Fibroblast of pulmonary artery (primary cell): ENCODE results near the gene TMEM41B.
"Not testable (repeated sequence)": the region's sequence is repeated elsewhere in the genome, so short reads cannot be mapped to it uniquely, and the experiment has no call there.

Source experiments
- DNase-seq: peaks from one replicate; pipeline ENCODE4 v3.0.0-alpha.2; 2010; ENCODE audit warnings: low read depth
- H3K4me3 ChIP-seq: replicated peaks from 2 replicates; pipeline ENCODE4 v1.5.1; 2011; ENCODE audit warnings: low read depth, mild to moderate bottlenecking, control low read depth, low read length, moderate library complexity
- TF ChIP-seq, protein P1 (sequence below): IDR thresholded peaks from 2 replicates; pipeline ENCODE4 v1.5.1; 2011; ENCODE audit warnings: mild to moderate bottlenecking, control low read depth, low read length, inconsistent platforms; ENCODE audit errors: missing control alignments

The TMEM41B gene

DNA sequence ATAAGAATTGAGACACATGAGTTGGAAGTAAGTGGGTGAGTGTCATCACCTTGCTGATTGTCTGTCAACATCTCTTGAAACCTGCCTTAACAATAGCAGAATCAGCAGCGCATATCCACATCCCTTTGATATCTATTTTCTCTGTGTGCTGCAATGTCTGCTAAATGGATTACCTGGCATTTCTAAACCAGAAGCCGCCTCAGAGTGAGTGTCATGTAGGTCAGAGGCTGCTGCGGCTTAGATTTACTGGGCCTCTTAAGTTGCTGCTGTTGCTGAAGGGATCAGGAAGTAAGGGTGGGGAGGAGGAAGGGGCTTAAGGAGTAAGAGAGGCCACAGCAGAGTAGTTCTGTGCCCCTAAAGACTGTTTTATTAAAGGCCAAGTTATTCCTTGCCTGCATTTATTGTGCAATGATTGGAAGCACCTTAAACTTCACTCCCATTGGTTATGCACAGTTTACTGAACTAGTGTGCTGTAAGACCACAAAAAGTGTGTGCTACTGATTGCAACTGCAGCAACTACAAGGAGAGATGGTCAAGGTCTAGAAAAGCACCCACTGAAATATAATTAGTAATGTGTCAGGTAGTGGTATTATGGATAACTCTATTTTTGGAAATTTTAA lies 29.8 kb upstream of the TMEM41B start:
- TF ChIP-seq, protein P1, sequence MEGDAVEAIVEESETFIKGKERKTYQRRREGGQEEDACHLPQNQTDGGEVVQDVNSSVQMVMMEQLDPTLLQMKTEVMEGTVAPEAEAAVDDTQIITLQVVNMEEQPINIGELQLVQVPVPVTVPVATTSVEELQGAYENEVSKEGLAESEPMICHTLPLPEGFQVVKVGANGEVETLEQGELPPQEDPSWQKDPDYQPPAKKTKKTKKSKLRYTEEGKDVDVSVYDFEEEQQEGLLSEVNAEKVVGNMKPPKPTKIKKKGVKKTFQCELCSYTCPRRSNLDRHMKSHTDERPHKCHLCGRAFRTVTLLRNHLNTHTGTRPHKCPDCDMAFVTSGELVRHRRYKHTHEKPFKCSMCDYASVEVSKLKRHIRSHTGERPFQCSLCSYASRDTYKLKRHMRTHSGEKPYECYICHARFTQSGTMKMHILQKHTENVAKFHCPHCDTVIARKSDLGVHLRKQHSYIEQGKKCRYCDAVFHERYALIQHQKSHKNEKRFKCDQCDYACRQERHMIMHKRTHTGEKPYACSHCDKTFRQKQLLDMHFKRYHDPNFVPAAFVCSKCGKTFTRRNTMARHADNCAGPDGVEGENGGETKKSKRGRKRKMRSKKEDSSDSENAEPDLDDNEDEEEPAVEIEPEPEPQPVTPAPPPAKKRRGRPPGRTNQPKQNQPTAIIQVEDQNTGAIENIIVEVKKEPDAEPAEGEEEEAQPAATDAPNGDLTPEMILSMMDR, result no peak
- no peak overlapping the region for H3K4me3 ChIP-seq
- no peak for DNase-seq

DNA sequence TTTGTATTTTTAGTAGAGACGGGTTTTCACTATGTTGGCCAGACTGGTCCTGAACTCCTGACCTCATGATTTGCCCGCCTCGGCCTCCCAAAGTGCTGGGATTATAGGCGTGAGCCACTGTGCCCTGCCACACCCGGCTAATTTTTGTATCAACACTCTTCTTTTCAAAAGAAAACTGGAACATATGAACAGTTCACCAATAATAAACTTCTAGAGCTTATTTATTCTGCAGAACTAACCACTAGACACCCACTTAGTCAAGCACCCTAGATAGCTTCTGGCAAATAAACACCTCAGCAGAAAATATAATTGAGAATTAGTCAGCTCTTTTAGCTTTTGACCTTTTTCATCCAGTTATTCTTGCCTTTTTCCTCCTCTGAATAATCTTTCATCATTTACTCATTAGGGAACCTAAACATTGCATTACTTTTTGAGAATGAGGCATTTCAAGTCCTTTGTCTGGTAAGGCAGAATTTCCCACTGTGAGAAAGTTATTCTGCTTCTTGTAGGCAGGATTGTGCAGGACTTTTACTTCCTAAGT lies 27.3 kb upstream of the TMEM41B start:
- TF ChIP-seq, protein P1, result no peak
- no peak for DNase-seq
- no peak overlapping the region for H3K4me3 ChIP-seq

DNA sequence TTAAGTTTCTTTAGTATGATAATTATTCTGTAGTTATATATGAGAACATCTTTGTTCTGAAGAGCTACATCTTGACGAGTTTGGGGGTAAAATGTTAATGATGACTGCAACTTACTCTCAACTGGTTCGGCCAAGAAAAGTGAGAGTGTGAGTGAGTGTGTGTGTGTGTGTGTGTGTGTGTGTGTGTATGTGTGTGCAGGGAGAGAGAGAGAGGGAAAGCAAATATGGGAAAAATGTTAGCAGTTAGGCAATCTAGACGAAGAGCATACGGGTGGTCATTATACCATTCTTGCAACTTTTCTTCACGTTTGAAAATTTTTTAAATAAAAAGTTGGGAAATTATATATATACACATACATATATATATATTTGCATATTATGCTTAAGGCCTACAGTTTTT lies 18.3 kb upstream of the TMEM41B start:
- H3K4me3 ChIP-seq, result no peak overlapping the region
- DNase-seq, result no peak
- TF ChIP-seq, protein P1, result no peak

DNA sequence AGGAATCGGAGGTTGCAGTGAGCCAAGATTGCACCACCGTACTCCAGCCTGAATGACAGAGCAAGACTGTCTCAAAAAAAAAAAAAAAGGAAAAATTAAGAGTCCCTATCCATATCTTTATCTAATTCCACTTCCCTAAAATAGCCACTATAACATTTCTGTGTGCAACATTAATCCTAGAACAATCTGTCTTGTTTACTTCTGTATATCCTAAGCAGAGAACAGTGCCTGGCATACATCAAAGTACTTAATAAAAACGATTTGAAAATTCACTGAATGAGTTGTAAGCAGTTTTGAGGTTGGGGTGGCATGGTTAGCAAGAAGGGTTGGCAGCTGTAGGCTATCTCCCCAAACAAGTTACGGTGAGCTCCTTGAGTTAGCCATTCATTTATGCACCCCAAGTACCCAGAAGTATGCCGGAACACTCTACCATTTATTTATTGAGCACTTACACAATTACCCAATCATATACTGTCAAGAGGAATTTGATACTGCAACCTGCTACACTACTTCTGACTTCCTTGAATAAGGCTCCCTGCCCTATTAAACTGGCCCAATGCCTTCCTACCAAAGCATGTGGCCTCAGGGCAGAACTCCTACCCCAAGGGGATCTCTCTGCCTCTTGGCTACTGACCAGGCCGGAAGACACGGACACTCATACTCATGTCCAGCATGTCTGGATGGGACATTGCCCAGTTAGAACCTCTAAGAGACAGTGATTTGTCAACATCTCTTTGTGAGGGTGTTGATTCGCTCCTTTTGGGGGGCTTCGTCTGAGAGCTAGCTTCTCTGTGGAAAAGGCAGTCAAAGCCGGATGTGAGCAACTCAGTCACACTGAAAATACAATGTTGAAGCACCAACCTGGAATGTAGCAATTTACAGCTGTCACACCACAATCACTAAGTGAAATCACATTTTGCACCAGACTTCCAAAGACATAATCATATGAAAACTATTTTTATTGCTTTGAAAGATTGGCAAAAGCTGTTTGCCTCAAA lies 16.3 kb upstream of the TMEM41B start:
- H3K4me3 ChIP-seq, result no peak overlapping the region
- TF ChIP-seq, protein P1, result no peak
- no peak for DNase-seq

DNA sequence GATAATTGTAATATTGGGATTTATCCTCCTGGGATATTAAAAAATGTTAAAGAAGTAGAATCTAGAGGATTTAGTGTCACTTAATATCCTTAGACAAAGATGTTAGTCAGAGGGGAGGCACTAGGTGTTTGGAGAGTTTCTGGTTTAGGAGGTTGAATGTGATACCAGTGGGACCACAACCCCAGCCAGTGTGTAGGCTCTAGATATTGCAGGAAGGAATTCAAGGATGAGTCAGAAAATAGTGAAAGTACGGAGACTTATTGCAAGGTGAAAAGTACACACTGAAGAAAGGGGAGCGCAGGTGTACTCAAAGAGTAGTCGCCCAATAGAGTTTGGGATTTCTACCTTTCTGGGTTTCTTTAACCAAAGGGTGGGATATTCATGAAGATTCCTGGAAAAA lies 5.7 kb upstream of the TMEM41B start:
- TF ChIP-seq, protein P1, result no peak
- no peak overlapping the region for H3K4me3 ChIP-seq
- no peak for DNase-seq

DNA sequence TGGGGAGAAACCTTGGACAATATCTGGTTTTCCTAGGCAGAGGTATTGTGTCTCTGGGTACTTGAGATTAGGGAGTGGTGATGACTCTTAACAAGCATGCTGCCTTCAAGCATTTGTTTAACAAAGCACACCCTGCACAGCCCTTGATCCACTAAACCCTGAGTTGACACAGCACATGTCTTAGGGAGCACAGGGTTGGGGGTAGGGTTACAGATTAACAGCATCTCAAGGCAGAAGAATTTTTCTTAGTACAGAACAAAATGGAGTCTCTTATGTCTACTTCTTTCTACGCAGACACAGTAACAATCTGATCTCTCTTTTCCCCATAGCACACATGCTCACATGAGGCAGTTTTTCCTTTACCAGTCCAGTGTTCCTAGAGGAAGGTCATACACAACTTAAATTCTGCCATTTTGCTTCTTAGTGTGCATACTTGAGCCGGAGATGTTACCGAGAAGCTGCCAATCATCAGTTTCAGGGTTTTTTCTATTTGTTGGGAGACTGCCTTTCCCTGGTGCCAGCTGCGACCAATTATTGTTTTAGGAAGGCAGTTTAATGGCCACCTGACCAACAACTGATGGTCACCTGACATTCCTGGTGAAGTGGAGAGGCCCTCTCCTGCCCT lies 5.1 kb upstream of the TMEM41B start:
- not testable (repeated sequence) for DNase-seq

DNA sequence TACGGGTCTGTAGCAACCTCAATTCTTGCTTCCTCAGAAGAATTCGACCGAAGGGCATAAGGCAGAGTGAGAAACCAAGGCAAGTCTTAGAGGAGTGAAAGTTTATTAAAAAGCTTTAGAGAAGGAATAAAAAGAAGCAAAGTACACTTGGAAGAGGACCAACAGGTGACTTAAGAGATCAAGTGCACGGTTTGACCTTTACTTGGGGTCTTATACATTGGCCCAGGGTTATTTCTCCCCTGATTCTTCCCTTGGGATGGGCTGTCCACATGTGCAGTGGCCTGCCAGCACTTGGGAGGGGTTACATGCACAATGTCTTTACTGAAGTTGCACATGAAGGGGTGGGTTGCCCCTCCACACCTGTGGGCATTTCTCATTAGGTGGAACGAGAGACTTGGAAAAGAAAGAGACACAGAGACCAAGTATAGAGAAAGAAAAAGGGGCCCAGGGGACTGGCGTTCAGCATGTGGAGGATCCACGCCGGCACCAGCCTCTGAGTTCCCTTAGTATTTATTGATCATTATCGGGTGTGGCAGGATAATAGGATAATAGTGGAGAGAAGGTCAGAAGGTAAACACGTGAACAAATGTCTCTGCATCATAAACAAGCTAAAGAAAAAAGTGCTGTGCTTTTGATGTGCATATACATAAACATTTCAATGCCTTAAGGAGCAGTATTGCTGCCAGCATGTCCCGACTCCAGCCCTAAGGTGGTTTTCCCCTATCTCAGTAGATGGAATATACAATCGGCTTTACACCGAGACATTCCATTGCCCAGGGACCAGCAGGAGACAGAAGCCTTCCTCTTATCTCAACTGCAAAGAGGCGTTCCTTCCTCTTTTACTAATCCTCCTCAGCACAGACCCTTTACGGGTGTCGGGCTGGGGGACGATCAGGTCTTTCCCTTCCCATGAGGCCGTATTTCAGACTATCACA lies 4.3 kb upstream of the TMEM41B start:
- not testable (repeated sequence) for H3K4me3 ChIP-seq, DNase-seq

More for the DNA sequence above, 5.1 kb upstream of the TMEM41B start:
- H3K4me3 ChIP-seq, result not testable (repeated sequence)
